Measurements from ENCODE around the gene WWC1.

WWC1 gene

GRCh38 chr5:168469816-168470215 lies 178.4 kb downstream of the WWC1 start:
- H3K9me3 Mint-ChIP-seq: no peaks in the 10 kb centered on the region
- no peaks in the 10 kb centered on the region for H3K4me1 Mint-ChIP-seq
- no peaks in the 10 kb centered on the region for H3K36me3 Mint-ChIP-seq
- H3K27me3 Mint-ChIP-seq: no peaks in the 10 kb centered on the region
- no peak overlapping the region for H3K4me3 Mint-ChIP-seq
- H3K27ac Mint-ChIP-seq: no peak overlapping the region

DNA sequence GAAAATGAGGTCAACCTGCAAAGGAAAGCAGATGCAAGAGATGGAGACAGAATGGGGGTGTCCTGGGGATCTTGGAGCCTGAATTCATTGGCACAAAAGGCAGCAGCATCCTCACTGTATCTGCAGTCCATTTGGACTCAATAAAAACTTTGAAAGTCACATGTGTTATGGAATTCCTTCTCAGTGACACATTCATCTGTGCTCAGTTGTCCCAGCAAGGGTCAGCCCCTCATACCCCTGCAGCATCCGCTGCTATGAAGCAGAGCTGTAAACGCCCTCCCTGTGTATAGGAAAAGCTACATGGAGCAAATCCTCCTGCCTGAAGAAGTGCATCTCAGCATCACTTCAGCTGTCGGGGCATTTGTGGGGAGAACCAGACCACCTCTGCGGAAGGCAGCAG lies 180.3 kb downstream of the WWC1 start:
- Mint-ChIP-seq H3K9me3 (no peaks in the 10 kb centered on the region), H3K4me1 (no peaks in the 10 kb centered on the region), H3K27me3 (no peaks in the 10 kb centered on the region), H3K36me3 (no peaks in the 10 kb centered on the region), H3K4me3 (no peak overlapping the region), H3K27ac (no peak overlapping the region)

DNA sequence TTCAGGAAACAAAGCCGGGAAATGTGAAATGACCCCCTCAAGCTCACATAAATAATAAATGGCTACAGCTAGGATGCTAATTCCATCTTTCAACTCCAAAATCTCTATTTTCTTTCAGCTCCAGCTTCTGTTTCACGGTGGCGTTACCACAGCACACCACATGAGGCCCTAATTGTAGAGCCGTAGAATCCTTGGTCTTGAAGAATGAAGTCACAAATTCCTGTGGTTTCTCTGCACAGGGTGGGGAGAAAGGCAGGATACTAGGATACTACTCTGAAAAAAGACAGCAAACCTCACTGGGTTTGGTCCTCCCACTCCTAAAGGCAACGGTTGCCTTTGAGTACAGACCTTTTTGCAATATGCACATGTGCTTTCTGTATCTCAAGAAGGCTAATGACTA lies 180.9 kb downstream of the WWC1 start:
- Mint-ChIP-seq H3K9me3 (no peaks in the 10 kb centered on the region), H3K27ac (no peak overlapping the region), H3K4me1 (no peaks in the 10 kb centered on the region), H3K27me3 (no peaks in the 10 kb centered on the region), H3K36me3 (no peaks in the 10 kb centered on the region), H3K4me3 (no peak overlapping the region)

DNA sequence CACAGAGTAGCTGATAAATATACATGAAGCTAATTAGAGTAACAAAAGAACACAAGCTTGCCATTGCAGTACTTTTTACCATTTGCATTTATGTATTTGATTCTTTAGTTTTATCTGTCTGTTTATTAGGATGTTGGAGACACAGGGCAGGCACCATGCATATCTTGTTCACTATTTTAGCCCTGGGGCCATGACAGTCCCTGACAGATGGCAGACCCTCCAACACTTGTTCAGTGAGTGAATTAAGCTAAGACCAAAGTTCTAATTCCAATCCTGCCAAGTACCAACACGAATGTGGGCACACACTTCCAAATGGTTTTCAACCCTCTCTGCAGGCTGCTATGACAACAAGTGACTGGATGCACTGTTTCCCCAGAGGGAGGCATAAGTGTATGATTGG lies 182.9 kb downstream of the WWC1 start:
- Mint-ChIP-seq H3K4me3 (no peak overlapping the region), H3K9me3 (no peaks in the 10 kb centered on the region), H3K36me3 (no peaks in the 10 kb centered on the region), H3K27me3 (no peaks in the 10 kb centered on the region), H3K4me1 (no peaks in the 10 kb centered on the region), H3K27ac (no peak overlapping the region)

DNA sequence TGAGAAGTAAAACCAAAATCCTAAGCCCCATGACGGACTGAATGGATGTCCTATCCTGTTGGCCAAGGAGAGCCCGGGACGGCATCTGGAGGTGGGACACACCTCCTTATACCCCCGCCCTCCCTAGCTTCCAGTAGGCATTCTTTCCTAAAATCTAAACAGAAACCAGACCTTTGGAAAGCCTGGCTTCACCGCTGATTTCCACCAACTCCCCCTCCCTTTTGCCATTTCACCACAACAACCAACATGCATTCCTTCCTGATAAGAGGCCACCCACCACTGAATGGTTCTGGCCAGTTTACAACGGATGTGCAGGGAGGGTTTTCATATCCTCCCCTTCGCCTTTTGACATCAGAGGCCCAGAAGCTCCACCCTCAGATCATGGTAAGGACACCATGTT lies 185.6 kb downstream of the WWC1 start:
- Mint-ChIP-seq H3K4me1 (no peaks in the 10 kb centered on the region), H3K36me3 (no peaks in the 10 kb centered on the region), H3K9me3 (no peaks in the 10 kb centered on the region), H3K27ac (no peak overlapping the region), H3K4me3 (no peak overlapping the region), H3K27me3 (no peaks in the 10 kb centered on the region)

DNA sequence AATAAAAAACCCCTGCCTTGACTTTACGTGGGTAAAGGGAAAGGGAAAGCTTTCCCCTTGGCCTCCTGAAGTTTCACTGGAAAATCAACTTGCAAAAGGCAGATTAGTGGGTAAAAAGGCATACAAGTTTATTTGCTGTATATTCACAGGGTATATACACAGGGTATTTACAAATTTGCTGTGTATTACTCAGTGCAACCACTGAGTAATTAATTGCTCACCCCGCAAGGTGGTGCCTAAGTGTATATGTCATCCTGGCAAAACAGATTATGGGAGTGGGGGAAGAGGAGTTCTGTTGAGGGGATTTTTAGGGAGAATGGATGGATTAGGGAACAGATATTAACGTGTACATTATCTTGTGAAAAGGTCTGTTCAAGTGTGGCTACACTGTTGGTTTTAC lies 187.7 kb downstream of the WWC1 start:
- H3K4me1 Mint-ChIP-seq: no peaks in the 10 kb centered on the region
- H3K9me3 Mint-ChIP-seq: no peaks in the 10 kb centered on the region
- H3K27me3 Mint-ChIP-seq: no peaks in the 10 kb centered on the region
- no peak overlapping the region for H3K27ac Mint-ChIP-seq
- H3K4me3 Mint-ChIP-seq: no peak overlapping the region
- H3K36me3 Mint-ChIP-seq: no peaks in the 10 kb centered on the region

DNA sequence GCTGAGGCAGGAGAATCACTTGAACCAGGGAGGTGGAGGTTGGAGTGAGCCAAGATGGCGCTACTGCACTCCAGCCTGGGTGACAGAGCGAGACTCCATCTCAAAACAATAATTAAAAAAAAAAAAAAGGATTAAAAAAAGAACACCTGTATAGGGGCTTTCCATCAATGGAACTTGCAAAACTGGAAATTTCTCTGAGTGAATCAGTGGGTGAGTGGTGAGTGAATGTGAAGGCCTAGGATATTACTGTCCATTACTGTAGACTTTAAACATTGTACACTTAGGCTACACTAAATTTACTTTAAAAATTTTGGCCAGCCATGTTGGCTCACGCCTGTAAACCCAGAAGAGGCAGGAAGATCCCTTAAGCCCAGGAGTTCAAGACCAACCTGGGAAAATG lies 189.2 kb downstream of the WWC1 start:
- no peaks in the 10 kb centered on the region for H3K27me3 Mint-ChIP-seq
- H3K4me1 Mint-ChIP-seq: peaks cover 7% of the 10 kb centered on the region
- no peak overlapping the region for H3K4me3 Mint-ChIP-seq
- H3K9me3 Mint-ChIP-seq: no peaks in the 10 kb centered on the region
- H3K36me3 Mint-ChIP-seq: no peaks in the 10 kb centered on the region
- no peak overlapping the region for H3K27ac Mint-ChIP-seq

- Mint-ChIP-seq H3K4me1 (peaks cover 15% of the 10 kb centered on the region), H3K27ac (no peak overlapping the region), H3K9me3 (no peaks in the 10 kb centered on the region), H3K36me3 (peaks cover 1% of the 10 kb centered on the region), H3K27me3 (no peaks in the 10 kb centered on the region), H3K4me3 (no peak overlapping the region)
These were observed 189.9 kb downstream of the WWC1 start for GRCh38 chr5:168481330-168481788.

- H3K27me3 Mint-ChIP-seq: no peaks in the 10 kb centered on the region
- peaks cover 2% of the 10 kb centered on the region for H3K36me3 Mint-ChIP-seq
- H3K4me1 Mint-ChIP-seq: peaks cover 20% of the 10 kb centered on the region
These were observed 190.9 kb downstream of the WWC1 start for GRCh38 chr5:168482361-168482760.

GRCh38 chr5:168486136-168486879 lies 194.9 kb downstream of the WWC1 start, which contains the start of gene RARS1:
TSS of gene RARS1 (plus strand) at chr5:168486471. CDS start at chr5:168486499, 28 bp downstream.
- no peaks in the 10 kb centered on the region for H3K27me3 Mint-ChIP-seq
- H3K27ac Mint-ChIP-seq: peak within 1 kb of the TSS; percentile 89
- H3K4me3 Mint-ChIP-seq: peak within 1 kb of the TSS; percentile 99
- H3K9me3 Mint-ChIP-seq: no peaks in the 10 kb centered on the region
- H3K4me1 Mint-ChIP-seq: peaks cover 45% of the 10 kb centered on the region
- peaks cover 12% of the 10 kb centered on the region for H3K36me3 Mint-ChIP-seq

More at GRCh38 chr5:168482361-168482760, 190.9 kb downstream of the WWC1 start:
- no peak overlapping the region for H3K4me3 Mint-ChIP-seq
- H3K9me3 Mint-ChIP-seq: no peaks in the 10 kb centered on the region
- H3K27ac Mint-ChIP-seq: no peak overlapping the region

DNA sequence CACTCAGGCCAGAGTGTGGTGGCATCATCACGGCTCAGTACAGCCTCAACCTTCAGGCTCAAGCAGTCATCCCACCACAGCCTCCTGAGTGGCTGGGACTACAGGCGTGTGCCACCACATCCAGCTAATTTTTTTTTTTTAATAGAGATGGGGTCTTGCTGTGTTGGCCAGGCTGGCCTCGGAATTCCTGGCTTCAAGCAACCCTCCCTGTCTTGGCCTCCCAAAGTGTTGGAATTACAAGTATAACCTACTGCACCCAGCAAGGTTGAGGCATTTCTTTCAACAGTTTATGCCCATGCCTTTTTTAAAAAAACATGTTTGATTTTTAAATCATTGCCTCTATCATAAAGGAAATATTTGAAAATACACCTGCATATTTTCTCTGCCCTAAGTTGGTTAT lies 197.6 kb downstream of the WWC1 start:
- H3K27me3 Mint-ChIP-seq: no peaks in the 10 kb centered on the region
- no peak overlapping the region for H3K27ac Mint-ChIP-seq
- H3K9me3 Mint-ChIP-seq: no peaks in the 10 kb centered on the region
- H3K4me3 Mint-ChIP-seq: peak overlapping the region; percentile 4
- H3K36me3 Mint-ChIP-seq: peaks cover 17% of the 10 kb centered on the region
- peaks cover 50% of the 10 kb centered on the region for H3K4me1 Mint-ChIP-seq

DNA sequence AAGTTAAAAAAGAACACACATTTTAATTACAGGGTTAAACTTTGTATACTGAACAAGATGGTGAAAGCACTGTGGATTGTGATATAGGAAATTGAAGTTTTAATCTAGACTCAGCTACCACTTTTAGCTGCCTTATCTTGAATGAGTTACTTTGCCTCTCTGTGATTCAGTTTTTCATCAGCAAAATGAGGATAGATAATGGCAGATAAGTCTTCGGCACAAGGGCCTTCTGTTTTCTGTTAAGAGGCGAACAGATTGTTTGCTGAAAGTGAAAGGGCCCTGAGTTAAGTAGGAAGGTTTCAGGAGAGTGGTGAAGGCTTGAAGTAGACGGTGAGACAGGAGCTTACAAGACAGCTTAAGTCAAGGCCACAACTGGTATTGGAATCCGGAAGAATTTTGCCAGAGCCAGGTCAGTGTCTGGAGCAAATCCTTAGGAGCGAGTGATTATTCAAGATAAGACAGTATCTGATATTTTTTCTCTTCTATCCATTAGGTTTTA lies 202.7 kb downstream of the WWC1 start:
- Mint-ChIP-seq H3K27me3 (no peaks in the 10 kb centered on the region), H3K4me1 (peaks cover 20% of the 10 kb centered on the region), H3K27ac (no peak overlapping the region), H3K9me3 (no peaks in the 10 kb centered on the region), H3K4me3 (no peak overlapping the region), H3K36me3 (peaks cover 23% of the 10 kb centered on the region)

GRCh38 chr5:168502563-168503237 lies 211.3 kb downstream of the WWC1 start:
- H3K27ac Mint-ChIP-seq: no peak overlapping the region
- peaks cover 14% of the 10 kb centered on the region for H3K36me3 Mint-ChIP-seq
- H3K4me3 Mint-ChIP-seq: no peak overlapping the region
- H3K9me3 Mint-ChIP-seq: no peaks in the 10 kb centered on the region
- H3K4me1 Mint-ChIP-seq: no peaks in the 10 kb centered on the region
- no peaks in the 10 kb centered on the region for H3K27me3 Mint-ChIP-seq

DNA sequence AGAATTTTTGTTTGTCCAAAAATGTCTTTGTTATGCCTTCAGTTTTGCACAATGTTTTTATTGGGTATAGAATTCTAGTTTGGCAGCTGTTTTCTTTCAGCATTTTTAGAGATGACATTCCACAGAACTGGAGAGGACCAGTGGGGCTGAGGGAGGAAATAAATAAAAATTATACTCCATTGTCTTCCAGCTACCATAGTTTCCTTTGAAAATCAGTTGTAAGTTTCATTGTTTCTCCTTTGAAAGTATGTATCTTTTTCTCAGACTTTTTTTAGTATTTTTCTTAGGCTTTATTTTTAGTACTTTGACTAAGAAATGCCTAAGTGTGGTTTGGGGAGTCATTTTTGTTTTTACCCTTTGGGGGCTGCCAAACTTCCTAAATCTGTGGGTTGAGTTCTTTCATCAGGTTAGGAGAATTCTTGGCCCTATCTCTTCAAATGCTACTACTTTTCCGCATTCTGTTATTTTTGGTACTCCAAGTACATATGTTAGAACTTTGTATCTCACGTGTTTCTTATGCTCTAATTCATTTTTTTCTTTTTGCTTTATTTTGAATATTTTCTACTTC lies 222.5 kb downstream of the WWC1 start:
- H3K9me3 Mint-ChIP-seq: no peaks in the 10 kb centered on the region
- no peaks in the 10 kb centered on the region for H3K27me3 Mint-ChIP-seq
- no peak overlapping the region for H3K4me3 Mint-ChIP-seq
- H3K27ac Mint-ChIP-seq: no peak overlapping the region
- H3K36me3 Mint-ChIP-seq: peaks cover 58% of the 10 kb centered on the region
- no peaks in the 10 kb centered on the region for H3K4me1 Mint-ChIP-seq
